ENCODE results near the gene AICDA. TPM values are rescaled to one million over a fixed set of nuclear protein-coding genes. Genes with fewer than 3 reads are reported as not detected.

The AICDA gene
- total RNA-seq, 1 donor from 2014 or later: not detected

GRCh38 chr12:8562310-8562709 is 50.3 kb downstream of the AICDA start:
- Mint-ChIP-seq H3K4me1 (no peaks in the 10 kb centered on the region), H3K4me3 (no peak overlapping the region), H3K27me3 (ENCODE audit: low read depth) (no peaks in the 10 kb centered on the region), H3K36me3 (peaks cover 1% of the 10 kb centered on the region), H3K27ac (no peak overlapping the region), H3K9me3 (peaks cover 29% of the 10 kb centered on the region)
- TF ChIP-seq, protein P1, sequence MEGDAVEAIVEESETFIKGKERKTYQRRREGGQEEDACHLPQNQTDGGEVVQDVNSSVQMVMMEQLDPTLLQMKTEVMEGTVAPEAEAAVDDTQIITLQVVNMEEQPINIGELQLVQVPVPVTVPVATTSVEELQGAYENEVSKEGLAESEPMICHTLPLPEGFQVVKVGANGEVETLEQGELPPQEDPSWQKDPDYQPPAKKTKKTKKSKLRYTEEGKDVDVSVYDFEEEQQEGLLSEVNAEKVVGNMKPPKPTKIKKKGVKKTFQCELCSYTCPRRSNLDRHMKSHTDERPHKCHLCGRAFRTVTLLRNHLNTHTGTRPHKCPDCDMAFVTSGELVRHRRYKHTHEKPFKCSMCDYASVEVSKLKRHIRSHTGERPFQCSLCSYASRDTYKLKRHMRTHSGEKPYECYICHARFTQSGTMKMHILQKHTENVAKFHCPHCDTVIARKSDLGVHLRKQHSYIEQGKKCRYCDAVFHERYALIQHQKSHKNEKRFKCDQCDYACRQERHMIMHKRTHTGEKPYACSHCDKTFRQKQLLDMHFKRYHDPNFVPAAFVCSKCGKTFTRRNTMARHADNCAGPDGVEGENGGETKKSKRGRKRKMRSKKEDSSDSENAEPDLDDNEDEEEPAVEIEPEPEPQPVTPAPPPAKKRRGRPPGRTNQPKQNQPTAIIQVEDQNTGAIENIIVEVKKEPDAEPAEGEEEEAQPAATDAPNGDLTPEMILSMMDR (IDR thresholded peaks at IDR 0.05; ENCODE audit: unreplicated experiment): peak; percentile 27
- DNase-seq (ENCODE audit: low spot score in 2 of 2, unreplicated experiment in 2 of 2): no peak

DNA sequence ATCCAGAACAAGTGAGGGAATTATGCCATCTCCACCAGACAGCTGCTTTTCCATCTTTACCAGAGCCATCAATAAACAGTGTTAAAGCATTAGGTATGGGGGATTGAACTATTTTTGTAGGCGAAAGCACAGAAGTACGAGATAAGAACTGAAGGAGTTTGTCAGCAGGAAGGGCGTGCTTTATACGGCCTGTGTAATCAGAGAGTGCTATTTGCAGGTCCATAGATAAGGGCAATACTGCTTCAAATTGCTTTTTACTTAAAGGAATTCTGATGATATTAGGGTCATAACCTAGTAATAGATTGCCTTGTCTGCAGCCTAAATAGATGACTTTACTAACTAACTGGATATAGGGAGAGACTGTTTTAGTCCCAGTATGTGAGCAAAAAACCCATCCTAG is 51.6 kb downstream of the AICDA start:
- no peaks in the 10 kb centered on the region for H3K27me3 Mint-ChIP-seq (ENCODE audit: low read depth)
- peaks cover 1% of the 10 kb centered on the region for H3K36me3 Mint-ChIP-seq
- peaks cover 28% of the 10 kb centered on the region for H3K9me3 Mint-ChIP-seq
- TF ChIP-seq, protein P1 (IDR thresholded peaks at IDR 0.05; ENCODE audit: unreplicated experiment): no peak
- no peak for DNase-seq (ENCODE audit: low spot score in 2 of 2, unreplicated experiment in 2 of 2)
- no peak overlapping the region for H3K4me3 Mint-ChIP-seq
- no peaks in the 10 kb centered on the region for H3K4me1 Mint-ChIP-seq
- no peak overlapping the region for H3K27ac Mint-ChIP-seq

- no peaks in the 10 kb centered on the region for H3K27me3 Mint-ChIP-seq (ENCODE audit: low read depth)
- H3K9me3 Mint-ChIP-seq: peaks cover 28% of the 10 kb centered on the region
- H3K4me1 Mint-ChIP-seq: no peaks in the 10 kb centered on the region
- TF ChIP-seq, protein P1 (IDR thresholded peaks at IDR 0.05; ENCODE audit: unreplicated experiment): no peak
- DNase-seq (ENCODE audit: low spot score in 2 of 2, unreplicated experiment in 2 of 2): no peak
- H3K27ac Mint-ChIP-seq: no peak overlapping the region
- H3K4me3 Mint-ChIP-seq: no peak overlapping the region
- H3K36me3 Mint-ChIP-seq: peaks cover 1% of the 10 kb centered on the region
Observed at GRCh38 chr12:8559676-8560075, 53.0 kb downstream of the AICDA start.

DNA sequence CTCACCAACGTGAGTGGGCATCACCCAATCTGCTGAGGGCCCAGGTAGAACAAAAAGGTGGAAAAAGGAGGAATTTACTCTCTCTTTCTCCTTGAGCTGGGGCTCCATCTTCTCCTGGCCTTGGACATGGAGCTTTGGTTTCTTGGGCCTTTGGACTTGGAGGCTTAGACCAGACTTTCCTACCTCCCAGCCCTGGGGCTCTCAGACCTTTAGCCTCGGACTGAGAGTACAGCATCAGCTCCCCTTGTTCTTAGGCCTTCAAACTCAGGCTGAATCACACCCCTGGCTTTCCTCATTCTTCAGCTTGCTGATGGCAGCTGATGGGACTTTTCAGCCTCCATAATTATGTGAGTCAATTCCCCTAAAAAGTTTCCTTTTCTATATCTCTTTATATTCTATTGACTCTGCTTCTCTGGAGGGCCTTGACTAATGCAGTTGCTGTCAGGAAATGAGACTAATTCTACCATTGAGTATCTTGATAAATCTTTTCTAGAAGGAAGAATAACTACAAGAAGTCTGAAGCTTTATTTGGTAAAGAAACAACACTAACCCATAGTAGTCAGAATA is 56.0 kb downstream of the AICDA start:
- no peaks in the 10 kb centered on the region for H3K4me1 Mint-ChIP-seq
- no peaks in the 10 kb centered on the region for H3K27me3 Mint-ChIP-seq (ENCODE audit: low read depth)
- H3K27ac Mint-ChIP-seq: no peak overlapping the region
- H3K9me3 Mint-ChIP-seq: peaks cover 16% of the 10 kb centered on the region
- H3K4me3 Mint-ChIP-seq: no peak overlapping the region
- DNase-seq (ENCODE audit: low spot score in 2 of 2, unreplicated experiment in 2 of 2): no peak
- TF ChIP-seq, protein P1 (IDR thresholded peaks at IDR 0.05; ENCODE audit: unreplicated experiment): no peak
- H3K36me3 Mint-ChIP-seq: no peaks in the 10 kb centered on the region

DNA sequence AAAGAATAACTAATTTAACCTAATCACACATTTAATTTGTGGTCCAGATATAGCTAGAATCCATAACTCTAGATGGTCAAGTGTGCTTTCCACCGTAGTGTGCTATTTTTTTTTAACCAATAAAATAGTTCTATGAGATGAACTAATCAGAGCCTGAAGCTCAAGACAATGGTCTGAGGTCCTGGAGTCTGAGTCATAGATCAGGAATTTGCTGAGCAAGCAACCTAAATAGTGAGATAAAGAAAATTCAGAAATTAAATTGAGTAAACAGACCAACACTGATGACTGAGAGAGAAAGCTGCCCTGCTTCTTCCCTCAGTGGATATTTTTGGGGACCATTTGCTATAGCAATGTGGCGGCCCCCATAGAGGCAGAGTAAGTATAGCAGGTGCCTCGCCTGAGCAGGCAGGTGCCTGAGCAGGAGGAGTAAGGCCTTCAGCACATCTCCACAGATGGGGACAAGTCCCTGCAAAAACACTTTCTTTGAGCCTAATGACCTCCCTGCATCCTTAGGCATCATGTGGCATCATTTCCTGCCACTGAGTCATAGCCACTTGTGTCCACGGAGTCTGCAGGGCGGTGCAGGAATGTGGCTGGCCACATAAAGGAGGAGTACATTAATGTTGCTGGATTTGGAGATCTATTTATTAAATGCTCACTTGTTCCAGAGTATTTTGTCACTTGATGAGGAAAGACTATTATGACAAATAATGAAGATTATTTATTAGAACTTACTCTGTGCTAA is 58.0 kb downstream of the AICDA start:
- DNase-seq (ENCODE audit: low spot score in 2 of 2, unreplicated experiment in 2 of 2): no peak
- no peak overlapping the region for H3K4me3 Mint-ChIP-seq
- no peaks in the 10 kb centered on the region for H3K36me3 Mint-ChIP-seq
- TF ChIP-seq, protein P1 (IDR thresholded peaks at IDR 0.05; ENCODE audit: unreplicated experiment): no peak
- no peaks in the 10 kb centered on the region for H3K9me3 Mint-ChIP-seq
- H3K27ac Mint-ChIP-seq: no peak overlapping the region
- no peaks in the 10 kb centered on the region for H3K27me3 Mint-ChIP-seq (ENCODE audit: low read depth)
- no peaks in the 10 kb centered on the region for H3K4me1 Mint-ChIP-seq
